GM12891 (cell line): ENCODE measurements around the gene IP6K1.
"Not testable (repeated sequence)": the region's sequence is repeated elsewhere in the genome, so short reads cannot be mapped to it uniquely, and the experiment has no call there.

Source experiments
- POLR2A ChIP-seq: IDR thresholded peaks from 2 replicates; pipeline ENCODE4 v1.6.1; 2011; ENCODE audit warnings: low read depth, low read length, control low read depth
- POLR2AphosphoS5 ChIP-seq: IDR thresholded peaks from 2 replicates; pipeline ENCODE4 v1.6.1; 2011; ENCODE audit warnings: low read depth, low read length, control low read depth
- POU2F2 ChIP-seq: IDR thresholded peaks from 2 replicates; pipeline ENCODE4 v1.6.1; 2011; ENCODE audit warnings: low read depth, mild to moderate bottlenecking, control low read depth, low read length, moderate library complexity
- TAF1 ChIP-seq: IDR thresholded peaks from 2 replicates; pipeline ENCODE4 v1.6.1; 2011; ENCODE audit warnings: low read depth, low read length, control low read depth

- not testable (repeated sequence) for TF ChIP-seq POLR2A, POU2F2, POLR2AphosphoS5, TAF1
Measured at GRCh38 chr3:49688338-49689045, 97.8 kb downstream of the IP6K1 start.
